WTC11 (cell line): ENCODE results near the gene COMMD9. TPM values are rescaled to one million over a fixed set of nuclear protein-coding genes. Genes with fewer than 3 reads are reported as not detected.

Experiments
- ATAC-seq: fragments of 200-7000 bp; cut with Tn5 transposase; 2 replicates; pipeline ENCODE4 v1.10.0; 2021; ENCODE audit warnings: mild to moderate bottlenecking, moderate library complexity
- CTCF ChIA-PET: fragments of 300-600 bp; sonication (Branson Sonifier 250); formaldehyde crosslinking; loops from one replicate; lab custom pipeline; 2021; ENCODE audit warnings: antibody characterized with exemption; lab: Charles Lee
- POLR2A ChIA-PET: fragments of 350-600 bp; sonication (Branson Sonifier 250); formaldehyde crosslinking; loops from one replicate; lab custom pipeline; 2021; ENCODE audit warnings: antibody characterized with exemption; lab: Charles Lee
- DNase-seq: peaks from one replicate; pipeline ENCODE4 v3.0.0; 2021; ENCODE audit warnings: low spot score
- H3K27ac Mint-ChIP-seq: 2 replicates; pipeline ENCODE4 v1.8.0; 2021; ENCODE audit warnings: mixed read lengths
- H3K27me3 Mint-ChIP-seq: 2 replicates; pipeline ENCODE4 v1.8.0; 2021; ENCODE audit warnings: low read depth, mild to moderate bottlenecking, moderate library complexity, mixed read lengths
- H3K36me3 Mint-ChIP-seq: 2 replicates; pipeline ENCODE4 v1.8.0; 2021; ENCODE audit warnings: mixed read lengths
- H3K4me1 Mint-ChIP-seq: 2 replicates; pipeline ENCODE4 v1.8.0; 2022; ENCODE audit warnings: mixed read lengths
- H3K4me3 Mint-ChIP-seq: 2 replicates; pipeline ENCODE4 v1.8.0; 2021; ENCODE audit warnings: mild to moderate bottlenecking, moderate library complexity, mixed read lengths
- H3K9me3 Mint-ChIP-seq: 2 replicates; pipeline ENCODE4 v1.8.0; 2021; ENCODE audit warnings: mixed read lengths
- ATF3 ChIP-seq: sonication (generic); formaldehyde crosslinking; conservative IDR thresholded peaks from 2 replicates; pipeline ENCODE4 v1.8.1; 2022; ENCODE audit warnings: mild to moderate bottlenecking, missing genetic modification reagents
- CBFB ChIP-seq: sonication (generic); formaldehyde crosslinking; IDR thresholded peaks from 2 replicates; pipeline ENCODE4 v1.8.1; 2022; ENCODE audit warnings: mild to moderate bottlenecking, low read depth, missing genetic modification reagents
- FOXJ3 ChIP-seq: sonication (generic); formaldehyde crosslinking; IDR thresholded peaks from 2 replicates; pipeline ENCODE4 v1.9.0; 2021; ENCODE audit warnings: missing genetic modification reagents, mild to moderate bottlenecking, borderline replicate concordance
- JUN ChIP-seq: sonication (generic); formaldehyde crosslinking; IDR thresholded peaks from 2 replicates; pipeline ENCODE4 v1.8.0; 2023; ENCODE audit warnings: mild to moderate bottlenecking, missing genetic modification reagents
- MLX ChIP-seq: sonication (generic); formaldehyde crosslinking; IDR thresholded peaks from 2 replicates; pipeline ENCODE4 v1.8.1; 2023; ENCODE audit warnings: mild to moderate bottlenecking, missing genetic modification reagents, moderate library complexity
- MXD4 ChIP-seq: fragments of 250-450 bp; sonication (Bioruptor Pico); IDR thresholded peaks from 2 replicates; pipeline ENCODE4 v1.8.0; 2021; ENCODE audit warnings: mild to moderate bottlenecking, moderate library complexity, borderline replicate concordance
- NFE2L1 ChIP-seq: sonication (generic); formaldehyde crosslinking; IDR thresholded peaks from 2 replicates; pipeline ENCODE4 v1.8.1; 2023; ENCODE audit warnings: missing genetic modification reagents
- NR2C2 ChIP-seq: sonication (generic); formaldehyde crosslinking; IDR thresholded peaks from 2 replicates; pipeline ENCODE4 v1.8.0; 2022; ENCODE audit warnings: mild to moderate bottlenecking, missing genetic modification reagents
- OVOL2 ChIP-seq: fragments of 250-450 bp; sonication (Bioruptor Pico); IDR thresholded peaks from 2 replicates; pipeline ENCODE4 v1.9.0; 2021; ENCODE audit warnings: mild to moderate bottlenecking, borderline replicate concordance
- SMAD3 ChIP-seq: sonication (generic); formaldehyde crosslinking; IDR thresholded peaks from 2 replicates; pipeline ENCODE4 v1.8.0; 2022; ENCODE audit warnings: missing genetic modification reagents, mild to moderate bottlenecking, borderline replicate concordance
- SOX15 ChIP-seq: fragments of 250-450 bp; sonication (Bioruptor Pico); IDR thresholded peaks from 2 replicates; pipeline ENCODE4 v1.9.0; 2021; ENCODE audit warnings: mild to moderate bottlenecking
- SP1 ChIP-seq: sonication (generic); formaldehyde crosslinking; conservative IDR thresholded peaks from 2 replicates; pipeline ENCODE4 v1.8.1; 2022; ENCODE audit warnings: missing genetic modification reagents
- TCF7 ChIP-seq: sonication (generic); formaldehyde crosslinking; IDR thresholded peaks from 2 replicates; pipeline ENCODE4 v1.8.0; 2022; ENCODE audit warnings: mild to moderate bottlenecking, low read depth, missing genetic modification reagents, moderate library complexity
- TEAD4 ChIP-seq: sonication (generic); formaldehyde crosslinking; IDR thresholded peaks from 2 replicates; pipeline ENCODE4 v1.8.0; 2022; ENCODE audit warnings: mild to moderate bottlenecking, missing genetic modification reagents
- USF2 ChIP-seq: sonication (generic); formaldehyde crosslinking; IDR thresholded peaks from 2 replicates; pipeline ENCODE4 v1.8.1; 2023; ENCODE audit warnings: mild to moderate bottlenecking, missing genetic modification reagents, moderate library complexity
- ZNF416 ChIP-seq: fragments of 250-450 bp; sonication (Bioruptor Pico); IDR thresholded peaks from 2 replicates; pipeline ENCODE4 v1.9.0; 2021; ENCODE audit warnings: mild to moderate bottlenecking, inconsistent platforms
- total RNA-seq: library from RNA; stranded (reverse); gene quantifications from 3 replicates; pipeline ENCODE4 v1.2.3, GENCODE V29; 2021
- TF ChIP-seq, protein P1 (sequence below): fragments of 250-450 bp; sonication (Bioruptor Pico); IDR thresholded peaks from 2 replicates; pipeline ENCODE4 v1.9.0; 2021; ENCODE audit warnings: mild to moderate bottlenecking
- TF ChIP-seq, protein P2 (sequence below): sonication (generic); formaldehyde crosslinking; IDR thresholded peaks from 2 replicates; pipeline ENCODE4 v1.8.1; 2023; ENCODE audit warnings: mild to moderate bottlenecking, missing genetic modification reagents, borderline replicate concordance
- TF ChIP-seq, protein P3 (sequence below): sonication (generic); formaldehyde crosslinking; IDR thresholded peaks from 2 replicates; pipeline ENCODE4 v1.8.1; 2022; ENCODE audit warnings: mild to moderate bottlenecking, missing genetic modification reagents, moderate library complexity, borderline replicate concordance
- TF ChIP-seq, protein P4 (sequence below): fragments of 200-600 bp; IDR thresholded peaks from 2 replicates; pipeline ENCODE4 v1.8.0; 2022; ENCODE audit warnings: antibody characterized with exemption
- TF ChIP-seq, protein P5 (sequence below): sonication (generic); formaldehyde crosslinking; IDR thresholded peaks from 2 replicates; pipeline ENCODE4 v1.8.0; 2023; ENCODE audit warnings: mild to moderate bottlenecking, missing genetic modification reagents

Gene COMMD9
- total RNA-seq, 1 experiment from 2014 or later, result 33.3 TPM

GRCh38 chr11:36240801-36241200 lies 48.4 kb downstream of the COMMD9 start:
- DNase-seq (no peak), ATAC-seq (no peak)
- Mint-ChIP-seq H3K4me3 (no peak overlapping the region), H3K27me3 (peaks cover 3% of the 10 kb centered on the region; the same call in 1 of the 2 replicates), H3K27ac (no peak overlapping the region), H3K9me3 (peaks cover 17% of the 10 kb centered on the region), H3K4me1 (peaks cover 6% of the 10 kb centered on the region; the same call in 1 of the 2 replicates)
- TF ChIP-seq, protein P1, sequence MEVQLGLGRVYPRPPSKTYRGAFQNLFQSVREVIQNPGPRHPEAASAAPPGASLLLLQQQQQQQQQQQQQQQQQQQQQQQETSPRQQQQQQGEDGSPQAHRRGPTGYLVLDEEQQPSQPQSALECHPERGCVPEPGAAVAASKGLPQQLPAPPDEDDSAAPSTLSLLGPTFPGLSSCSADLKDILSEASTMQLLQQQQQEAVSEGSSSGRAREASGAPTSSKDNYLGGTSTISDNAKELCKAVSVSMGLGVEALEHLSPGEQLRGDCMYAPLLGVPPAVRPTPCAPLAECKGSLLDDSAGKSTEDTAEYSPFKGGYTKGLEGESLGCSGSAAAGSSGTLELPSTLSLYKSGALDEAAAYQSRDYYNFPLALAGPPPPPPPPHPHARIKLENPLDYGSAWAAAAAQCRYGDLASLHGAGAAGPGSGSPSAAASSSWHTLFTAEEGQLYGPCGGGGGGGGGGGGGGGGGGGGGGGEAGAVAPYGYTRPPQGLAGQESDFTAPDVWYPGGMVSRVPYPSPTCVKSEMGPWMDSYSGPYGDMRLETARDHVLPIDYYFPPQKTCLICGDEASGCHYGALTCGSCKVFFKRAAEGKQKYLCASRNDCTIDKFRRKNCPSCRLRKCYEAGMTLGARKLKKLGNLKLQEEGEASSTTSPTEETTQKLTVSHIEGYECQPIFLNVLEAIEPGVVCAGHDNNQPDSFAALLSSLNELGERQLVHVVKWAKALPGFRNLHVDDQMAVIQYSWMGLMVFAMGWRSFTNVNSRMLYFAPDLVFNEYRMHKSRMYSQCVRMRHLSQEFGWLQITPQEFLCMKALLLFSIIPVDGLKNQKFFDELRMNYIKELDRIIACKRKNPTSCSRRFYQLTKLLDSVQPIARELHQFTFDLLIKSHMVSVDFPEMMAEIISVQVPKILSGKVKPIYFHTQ (CRISPR knock-in tag), result no peak
- TF ChIP-seq MXD4 (CRISPR knock-in tag), result no peak
- TF ChIP-seq, protein P2, sequence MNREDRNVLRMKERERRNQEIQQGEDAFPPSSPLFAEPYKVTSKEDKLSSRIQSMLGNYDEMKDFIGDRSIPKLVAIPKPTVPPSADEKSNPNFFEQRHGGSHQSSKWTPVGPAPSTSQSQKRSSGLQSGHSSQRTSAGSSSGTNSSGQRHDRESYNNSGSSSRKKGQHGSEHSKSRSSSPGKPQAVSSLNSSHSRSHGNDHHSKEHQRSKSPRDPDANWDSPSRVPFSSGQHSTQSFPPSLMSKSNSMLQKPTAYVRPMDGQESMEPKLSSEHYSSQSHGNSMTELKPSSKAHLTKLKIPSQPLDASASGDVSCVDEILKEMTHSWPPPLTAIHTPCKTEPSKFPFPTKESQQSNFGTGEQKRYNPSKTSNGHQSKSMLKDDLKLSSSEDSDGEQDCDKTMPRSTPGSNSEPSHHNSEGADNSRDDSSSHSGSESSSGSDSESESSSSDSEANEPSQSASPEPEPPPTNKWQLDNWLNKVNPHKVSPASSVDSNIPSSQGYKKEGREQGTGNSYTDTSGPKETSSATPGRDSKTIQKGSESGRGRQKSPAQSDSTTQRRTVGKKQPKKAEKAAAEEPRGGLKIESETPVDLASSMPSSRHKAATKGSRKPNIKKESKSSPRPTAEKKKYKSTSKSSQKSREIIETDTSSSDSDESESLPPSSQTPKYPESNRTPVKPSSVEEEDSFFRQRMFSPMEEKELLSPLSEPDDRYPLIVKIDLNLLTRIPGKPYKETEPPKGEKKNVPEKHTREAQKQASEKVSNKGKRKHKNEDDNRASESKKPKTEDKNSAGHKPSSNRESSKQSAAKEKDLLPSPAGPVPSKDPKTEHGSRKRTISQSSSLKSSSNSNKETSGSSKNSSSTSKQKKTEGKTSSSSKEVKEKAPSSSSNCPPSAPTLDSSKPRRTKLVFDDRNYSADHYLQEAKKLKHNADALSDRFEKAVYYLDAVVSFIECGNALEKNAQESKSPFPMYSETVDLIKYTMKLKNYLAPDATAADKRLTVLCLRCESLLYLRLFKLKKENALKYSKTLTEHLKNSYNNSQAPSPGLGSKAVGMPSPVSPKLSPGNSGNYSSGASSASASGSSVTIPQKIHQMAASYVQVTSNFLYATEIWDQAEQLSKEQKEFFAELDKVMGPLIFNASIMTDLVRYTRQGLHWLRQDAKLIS (CRISPR knock-in tag), result no peak
- no peak for TF ChIP-seq ZNF416 (CRISPR knock-in tag)
- no peak for TF ChIP-seq NR2C2 (CRISPR knock-in tag)
- TF ChIP-seq MLX, result no peak
- TF ChIP-seq CBFB (CRISPR knock-in tag), result no peak
- no peak for TF ChIP-seq SMAD3 (CRISPR knock-in tag)
- TF ChIP-seq, all 79 proteins: peak for 0
- H3K36me3 Mint-ChIP-seq, result no peaks in the 10 kb centered on the region
- POLR2A ChIA-PET, result no interaction called here
- CTCF ChIA-PET, result interaction anchor here (2.0 to 2.3 kb wide), 2 partner anchors 18 to 419 kb away, joined by 7 to 10 read pairs; no protein-coding TSS in a partner anchor

GRCh38 chr11:36240173-36240572 lies 49.1 kb downstream of the COMMD9 start:
- ChIA-PET POLR2A (no interaction called here), CTCF (interaction anchor here (0.6 kb wide), 1 partner anchor 419 kb away, joined by 3 read pairs; no protein-coding TSS in a partner anchor)
- no peak for ATAC-seq
- H3K4me1 Mint-ChIP-seq, result peaks cover 6% of the 10 kb centered on the region; the same call in 1 of the 2 replicates
- no peak for DNase-seq
- H3K4me3 Mint-ChIP-seq, result no peak overlapping the region
- H3K9me3 Mint-ChIP-seq, result peaks cover 13% of the 10 kb centered on the region
- no peak overlapping the region for H3K27ac Mint-ChIP-seq
- H3K27me3 Mint-ChIP-seq, result peaks cover 3% of the 10 kb centered on the region; the same call in 1 of the 2 replicates
- no peaks in the 10 kb centered on the region for H3K36me3 Mint-ChIP-seq
- TF ChIP-seq FOXJ3 (CRISPR knock-in tag), result no peak
- TF ChIP-seq USF2, result no peak
- TF ChIP-seq SP1 (CRISPR knock-in tag), result no peak
- no peak for TF ChIP-seq OVOL2 (CRISPR knock-in tag)
- TF ChIP-seq, protein P3, sequence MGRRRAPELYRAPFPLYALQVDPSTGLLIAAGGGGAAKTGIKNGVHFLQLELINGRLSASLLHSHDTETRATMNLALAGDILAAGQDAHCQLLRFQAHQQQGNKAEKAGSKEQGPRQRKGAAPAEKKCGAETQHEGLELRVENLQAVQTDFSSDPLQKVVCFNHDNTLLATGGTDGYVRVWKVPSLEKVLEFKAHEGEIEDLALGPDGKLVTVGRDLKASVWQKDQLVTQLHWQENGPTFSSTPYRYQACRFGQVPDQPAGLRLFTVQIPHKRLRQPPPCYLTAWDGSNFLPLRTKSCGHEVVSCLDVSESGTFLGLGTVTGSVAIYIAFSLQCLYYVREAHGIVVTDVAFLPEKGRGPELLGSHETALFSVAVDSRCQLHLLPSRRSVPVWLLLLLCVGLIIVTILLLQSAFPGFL (CRISPR knock-in tag), result no peak
- TF ChIP-seq TCF7 (CRISPR knock-in tag), result no peak
- TF ChIP-seq MXD4 (CRISPR knock-in tag), result no peak
- TF ChIP-seq, protein P4, sequence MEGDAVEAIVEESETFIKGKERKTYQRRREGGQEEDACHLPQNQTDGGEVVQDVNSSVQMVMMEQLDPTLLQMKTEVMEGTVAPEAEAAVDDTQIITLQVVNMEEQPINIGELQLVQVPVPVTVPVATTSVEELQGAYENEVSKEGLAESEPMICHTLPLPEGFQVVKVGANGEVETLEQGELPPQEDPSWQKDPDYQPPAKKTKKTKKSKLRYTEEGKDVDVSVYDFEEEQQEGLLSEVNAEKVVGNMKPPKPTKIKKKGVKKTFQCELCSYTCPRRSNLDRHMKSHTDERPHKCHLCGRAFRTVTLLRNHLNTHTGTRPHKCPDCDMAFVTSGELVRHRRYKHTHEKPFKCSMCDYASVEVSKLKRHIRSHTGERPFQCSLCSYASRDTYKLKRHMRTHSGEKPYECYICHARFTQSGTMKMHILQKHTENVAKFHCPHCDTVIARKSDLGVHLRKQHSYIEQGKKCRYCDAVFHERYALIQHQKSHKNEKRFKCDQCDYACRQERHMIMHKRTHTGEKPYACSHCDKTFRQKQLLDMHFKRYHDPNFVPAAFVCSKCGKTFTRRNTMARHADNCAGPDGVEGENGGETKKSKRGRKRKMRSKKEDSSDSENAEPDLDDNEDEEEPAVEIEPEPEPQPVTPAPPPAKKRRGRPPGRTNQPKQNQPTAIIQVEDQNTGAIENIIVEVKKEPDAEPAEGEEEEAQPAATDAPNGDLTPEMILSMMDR, result no peak
- TF ChIP-seq JUN (CRISPR knock-in tag), result no peak
- TF ChIP-seq ZNF416 (CRISPR knock-in tag), result no peak
- no peak for TF ChIP-seq ATF3
- TF ChIP-seq, protein P5, sequence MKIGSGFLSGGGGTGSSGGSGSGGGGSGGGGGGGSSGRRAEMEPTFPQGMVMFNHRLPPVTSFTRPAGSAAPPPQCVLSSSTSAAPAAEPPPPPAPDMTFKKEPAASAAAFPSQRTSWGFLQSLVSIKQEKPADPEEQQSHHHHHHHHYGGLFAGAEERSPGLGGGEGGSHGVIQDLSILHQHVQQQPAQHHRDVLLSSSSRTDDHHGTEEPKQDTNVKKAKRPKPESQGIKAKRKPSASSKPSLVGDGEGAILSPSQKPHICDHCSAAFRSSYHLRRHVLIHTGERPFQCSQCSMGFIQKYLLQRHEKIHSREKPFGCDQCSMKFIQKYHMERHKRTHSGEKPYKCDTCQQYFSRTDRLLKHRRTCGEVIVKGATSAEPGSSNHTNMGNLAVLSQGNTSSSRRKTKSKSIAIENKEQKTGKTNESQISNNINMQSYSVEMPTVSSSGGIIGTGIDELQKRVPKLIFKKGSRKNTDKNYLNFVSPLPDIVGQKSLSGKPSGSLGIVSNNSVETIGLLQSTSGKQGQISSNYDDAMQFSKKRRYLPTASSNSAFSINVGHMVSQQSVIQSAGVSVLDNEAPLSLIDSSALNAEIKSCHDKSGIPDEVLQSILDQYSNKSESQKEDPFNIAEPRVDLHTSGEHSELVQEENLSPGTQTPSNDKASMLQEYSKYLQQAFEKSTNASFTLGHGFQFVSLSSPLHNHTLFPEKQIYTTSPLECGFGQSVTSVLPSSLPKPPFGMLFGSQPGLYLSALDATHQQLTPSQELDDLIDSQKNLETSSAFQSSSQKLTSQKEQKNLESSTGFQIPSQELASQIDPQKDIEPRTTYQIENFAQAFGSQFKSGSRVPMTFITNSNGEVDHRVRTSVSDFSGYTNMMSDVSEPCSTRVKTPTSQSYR (CRISPR knock-in tag), result no peak
- no peak for TF ChIP-seq TEAD4 (CRISPR knock-in tag)
- no peak for TF ChIP-seq SOX15
- TF ChIP-seq NFE2L1, result no peak
